Hematopoietic multipotent progenitor cell treated with erythropoietin and hydrocortisone succinate and interleukin-3 and kit ligand, for 17 days (in vitro differentiated cells): Measurements from ENCODE around the gene WDR46.
"Not testable (repeated sequence)": the region's sequence is repeated elsewhere in the genome, so short reads cannot be mapped to it uniquely, and the experiment has no call there.

Source experiments
- DNase-seq: peaks from one replicate; pipeline ENCODE4 v3.0.0-alpha.2; 2015; ENCODE audit warnings: low spot score

WDR46 gene

GRCh38 chr6:33288141-33288920 is 708 bp downstream of the WDR46 start:
- DNase-seq, result no peak

- no peak for DNase-seq
Observed at GRCh38 chr6:33286946-33287914, 1.8 kb downstream of the WDR46 start.

- peak; percentile 78 for DNase-seq
Observed at GRCh38 chr6:33285214-33285613, 3.8 kb downstream of the WDR46 start.

- no peak for DNase-seq
Observed at GRCh38 chr6:33280539-33280938, 8.5 kb downstream of the WDR46 start.

- DNase-seq, result peak; percentile 72
Observed at GRCh38 chr6:33279971-33280511, 9.0 kb downstream of the WDR46 start.

- no peak for DNase-seq
Observed at GRCh38 chr6:33279257-33279695, 9.8 kb downstream of the WDR46 start.

- DNase-seq, result no peak
Observed at GRCh38 chr6:33278810-33279209, 10.2 kb downstream of the WDR46 start.

- no peak for DNase-seq
Observed at GRCh38 chr6:33278392-33278741, 10.7 kb downstream of the WDR46 start.

- no peak for DNase-seq
Observed at GRCh38 chr6:33277663-33278391, 11.2 kb downstream of the WDR46 start.

GRCh38 chr6:33276864-33277662 is 12.0 kb downstream of the WDR46 start, which contains the start of gene B3GALT4:
TSS of gene B3GALT4 (plus strand) at chr6:33277123. CDS start at chr6:33277420, 297 bp downstream.
- DNase-seq, result peak; percentile 88

- no peak for DNase-seq
Observed at GRCh38 chr6:33276581-33276863, 12.5 kb downstream of the WDR46 start.

- DNase-seq, result not testable (repeated sequence)
Observed at GRCh38 chr6:33275795-33276580, 13.1 kb downstream of the WDR46 start.

- DNase-seq, result no peak
Observed at GRCh38 chr6:33273924-33274902, 14.8 kb downstream of the WDR46 start.

GRCh38 chr6:33273129-33273923 is 15.7 kb downstream of the WDR46 start:
- no peak for DNase-seq

- DNase-seq, result no peak
Observed at GRCh38 chr6:33272275-33273128, 16.5 kb downstream of the WDR46 start.

GRCh38 chr6:33271468-33272274 is 17.4 kb downstream of the WDR46 start, which contains the start of the genes RPS18 and VPS52:
TSS of gene RPS18 (plus strand) at chr6:33272075. CDS start at chr6:33272120, 45 bp downstream.
TSS of gene VPS52 (minus strand) at chr6:33271876. CDS start at chr6:33271675, 201 bp downstream.
- DNase-seq, result peak; percentile 99
